HEK293 (cell line): ENCODE data around the gene SMIM5.

Source experiments
- ELK4 ChIP-seq: IDR thresholded peaks from 2 replicates; pipeline ENCODE4 v1.6.1; 2011; ENCODE audit warnings: mild to moderate bottlenecking, low read depth, low read length, borderline replicate concordance
- GFI1B ChIP-seq: fragments of 450-650 bp; formaldehyde crosslinking; IDR thresholded peaks from 2 replicates; pipeline ENCODE4 v1.5.1; 2016; ENCODE audit warnings: missing biosample characterization, missing genetic modification characterization
- KLF8 ChIP-seq: fragments of 450-650 bp; formaldehyde crosslinking; IDR thresholded peaks from 2 replicates; pipeline ENCODE4 v1.5.1; 2016; ENCODE audit warnings: missing biosample characterization, missing genetic modification characterization
- KLF9 ChIP-seq: fragments of 450-650 bp; formaldehyde crosslinking; IDR thresholded peaks from 2 replicates; pipeline ENCODE4 v1.5.1; 2016; ENCODE audit warnings: missing biosample characterization, missing genetic modification characterization, low read depth
- OSR2 ChIP-seq: fragments of 450-650 bp; formaldehyde crosslinking; IDR thresholded peaks from 2 replicates; pipeline ENCODE4 v1.5.1; 2016; ENCODE audit warnings: missing biosample characterization, missing genetic modification characterization
- RBAK ChIP-seq: fragments of 450-650 bp; formaldehyde crosslinking; IDR thresholded peaks from 2 replicates; pipeline ENCODE4 v1.5.1; 2016; ENCODE audit warnings: missing biosample characterization, missing genetic modification characterization
- YY1 ChIP-seq: fragments of 450-650 bp; formaldehyde crosslinking; IDR thresholded peaks from 2 replicates; pipeline ENCODE4 v1.5.1; 2018; ENCODE audit warnings: missing biosample characterization, missing genetic modification characterization
- ZBTB20 ChIP-seq: fragments of 450-650 bp; formaldehyde crosslinking; IDR thresholded peaks from 2 replicates; pipeline ENCODE4 v1.5.1; 2016; ENCODE audit warnings: missing biosample characterization, missing genetic modification characterization
- ZBTB6 ChIP-seq: fragments of 450-650 bp; formaldehyde crosslinking; IDR thresholded peaks from 2 replicates; pipeline ENCODE4 v1.5.1; 2017; ENCODE audit warnings: missing biosample characterization, missing genetic modification characterization
- ZEB2 ChIP-seq: fragments of 450-650 bp; formaldehyde crosslinking; IDR thresholded peaks from 2 replicates; pipeline ENCODE4 v1.5.1; 2016; ENCODE audit warnings: missing biosample characterization, missing genetic modification characterization
- ZFP41 ChIP-seq: fragments of 450-650 bp; formaldehyde crosslinking; IDR thresholded peaks from 2 replicates; pipeline ENCODE4 v1.5.1; 2016; ENCODE audit warnings: missing biosample characterization, missing genetic modification characterization, borderline replicate concordance
- ZNF112 ChIP-seq: fragments of 450-650 bp; formaldehyde crosslinking; IDR thresholded peaks from 2 replicates; pipeline ENCODE4 v1.5.0; 2017; ENCODE audit warnings: missing biosample characterization, missing genetic modification characterization
- ZNF138 ChIP-seq: fragments of 450-650 bp; formaldehyde crosslinking; IDR thresholded peaks from 2 replicates; pipeline ENCODE4 v1.5.1; 2016; ENCODE audit warnings: missing biosample characterization, missing genetic modification characterization, borderline replicate concordance
- ZNF175 ChIP-seq: fragments of 450-650 bp; formaldehyde crosslinking; IDR thresholded peaks from 2 replicates; pipeline ENCODE4 v1.5.1; 2016; ENCODE audit warnings: missing biosample characterization, missing genetic modification characterization
- ZNF239 ChIP-seq: fragments of 450-650 bp; formaldehyde crosslinking; IDR thresholded peaks from 2 replicates; pipeline ENCODE4 v1.5.1; 2016; ENCODE audit warnings: missing biosample characterization, missing genetic modification characterization
- ZNF394 ChIP-seq: fragments of 450-650 bp; formaldehyde crosslinking; IDR thresholded peaks from 2 replicates; pipeline ENCODE4 v1.5.1; 2016; ENCODE audit warnings: missing biosample characterization, missing genetic modification characterization, mild to moderate bottlenecking, moderate library complexity, borderline replicate concordance
- ZNF416 ChIP-seq: fragments of 450-650 bp; formaldehyde crosslinking; IDR thresholded peaks from 2 replicates; pipeline ENCODE4 v1.5.1; 2016; ENCODE audit warnings: missing biosample characterization, missing genetic modification characterization
- ZNF433 ChIP-seq: fragments of 450-650 bp; formaldehyde crosslinking; IDR thresholded peaks from 2 replicates; pipeline ENCODE4 v1.5.1; 2016; ENCODE audit warnings: missing biosample characterization, missing genetic modification characterization, low read depth
- ZNF48 ChIP-seq: fragments of 450-650 bp; formaldehyde crosslinking; IDR thresholded peaks from 2 replicates; pipeline ENCODE4 v1.5.1; 2016; ENCODE audit warnings: missing biosample characterization, missing genetic modification characterization
- ZNF548 ChIP-seq: fragments of 450-650 bp; formaldehyde crosslinking; IDR thresholded peaks from 2 replicates; pipeline ENCODE4 v1.5.1; 2016; ENCODE audit warnings: missing biosample characterization, missing genetic modification characterization
- ZNF677 ChIP-seq: fragments of 450-650 bp; IDR thresholded peaks from 2 replicates; pipeline ENCODE4 v1.5.0; 2018; ENCODE audit warnings: missing biosample characterization, mild to moderate bottlenecking, missing genetic modification characterization, moderate library complexity
- ZNF704 ChIP-seq: fragments of 450-650 bp; formaldehyde crosslinking; IDR thresholded peaks from 2 replicates; pipeline ENCODE4 v1.5.1; 2016; ENCODE audit warnings: missing biosample characterization, missing genetic modification characterization
- ZNF76 ChIP-seq: fragments of 450-650 bp; formaldehyde crosslinking; IDR thresholded peaks from 2 replicates; pipeline ENCODE4; 2016; ENCODE audit warnings: low read depth, missing biosample characterization, missing genetic modification characterization, borderline replicate concordance
- ZNF777 ChIP-seq: fragments of 450-650 bp; formaldehyde crosslinking; IDR thresholded peaks from 2 replicates; pipeline ENCODE4 v1.5.1; 2017; ENCODE audit warnings: missing biosample characterization, missing genetic modification characterization, borderline replicate concordance
- ZNF830 ChIP-seq: fragments of 450-650 bp; IDR thresholded peaks from 2 replicates; pipeline ENCODE4 v1.5.0; 2018; ENCODE audit warnings: missing biosample characterization, missing genetic modification characterization, low read depth, mild to moderate bottlenecking, moderate library complexity
- ZSCAN23 ChIP-seq: fragments of 450-650 bp; formaldehyde crosslinking; IDR thresholded peaks from 2 replicates; pipeline ENCODE4 v1.5.1; 2016; ENCODE audit warnings: missing biosample characterization, missing genetic modification characterization
- ZXDB ChIP-seq: fragments of 450-650 bp; formaldehyde crosslinking; IDR thresholded peaks from 2 replicates; pipeline ENCODE4 v1.5.1; 2016; ENCODE audit warnings: missing biosample characterization, missing genetic modification characterization
- TF ChIP-seq, protein P1 (sequence below): fragments of 450-650 bp; formaldehyde crosslinking; IDR thresholded peaks from 2 replicates; pipeline ENCODE4 v1.5.1; 2017; ENCODE audit warnings: missing biosample characterization, missing genetic modification characterization
- TF ChIP-seq, protein P2 (sequence below): fragments of 450-650 bp; formaldehyde crosslinking; IDR thresholded peaks from 2 replicates; pipeline ENCODE4 v1.5.1; 2016; ENCODE audit warnings: missing biosample characterization, missing genetic modification characterization, low read depth
- TF ChIP-seq, protein P3 (sequence below): fragments of 450-650 bp; formaldehyde crosslinking; optimal IDR thresholded peaks from 2 replicates; pipeline ENCODE3; 2016; ENCODE audit warnings: missing biosample characterization, mild to moderate bottlenecking, missing genetic modification characterization

SMIM5 gene

DNA sequence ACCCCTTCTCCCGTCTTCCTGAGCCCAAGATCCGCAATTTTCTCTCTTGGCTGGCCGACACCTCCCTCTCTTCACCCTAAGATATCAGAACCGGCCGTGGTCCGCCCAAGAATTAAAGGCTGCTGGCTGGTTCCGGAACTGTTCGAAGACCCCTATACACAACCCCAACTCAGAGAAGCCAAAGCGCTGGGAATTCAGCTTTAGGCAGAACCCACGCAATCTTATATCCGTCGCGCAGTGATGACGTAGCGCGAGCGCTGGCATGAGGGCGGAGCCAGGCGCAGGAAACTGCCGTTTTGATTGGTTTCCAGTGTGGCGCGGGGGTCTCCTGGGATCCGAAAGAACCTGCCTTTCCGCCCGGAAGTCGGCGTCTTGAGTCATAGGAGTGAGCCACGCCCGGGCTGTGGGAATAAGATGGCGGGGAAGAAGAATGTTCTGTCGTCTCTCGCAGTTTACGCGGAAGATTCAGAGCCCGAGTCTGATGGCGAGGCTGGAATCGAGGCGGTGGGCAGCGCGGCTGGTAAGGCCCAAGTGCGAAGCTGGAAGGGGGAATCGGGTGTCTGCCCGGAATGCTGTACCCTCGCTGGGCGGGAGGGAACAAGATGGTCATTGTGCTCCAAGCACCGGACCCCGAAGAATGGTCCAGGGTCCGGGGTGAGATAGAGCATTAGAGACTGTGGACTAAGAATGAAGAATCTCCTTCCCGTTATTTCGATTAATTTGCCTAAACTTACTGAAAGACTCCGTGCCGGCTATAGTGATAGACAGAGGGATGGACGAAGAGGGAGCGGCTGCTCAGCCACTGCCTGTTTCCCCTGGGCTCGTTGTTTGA lies 33.9 kb downstream of the SMIM5 start, which contains the start of the genes RECQL5 and SAP30BP (continued):
- TF ChIP-seq ZEB2 (peak; percentile 14; the same call in 1 of the 2 replicates), ZNF830 (tag by site-specific recombination) (no peak), ZNF704 (no peak), ZNF677 (tag by site-specific recombination) (no peak), ZNF416 (tag by site-specific recombination) (no peak), ELK4 (peak; percentile 91), GFI1B (tag by site-specific recombination) (no peak), ZNF777 (no peak), ZNF433 (tag by site-specific recombination) (no peak), ZNF548 (tag by site-specific recombination) (no peak), ZNF239 (tag by site-specific recombination) (no peak), ZNF394 (tag by site-specific recombination) (no peak), ZNF175 (tag by site-specific recombination) (no peak), ZBTB6 (tag by site-specific recombination) (no peak), ZNF138 (tag by site-specific recombination) (no peak), OSR2 (tag by site-specific recombination) (no peak), KLF8 (tag by site-specific recombination) (peak; percentile 86; the same call in 1 of the 2 replicates), YY1 (tag by site-specific recombination) (peak; percentile 87), RBAK (tag by site-specific recombination) (no peak), ZFP41 (tag by site-specific recombination) (no peak), ZNF48 (no peak), KLF9 (tag by site-specific recombination) (peak; percentile 61), ZNF76 (tag by site-specific recombination) (peak; percentile 77; the same call in 1 of the 2 replicates), ZNF112 (tag by site-specific recombination) (no peak), ZBTB20 (tag by site-specific recombination) (peak; percentile 85), ZSCAN23 (tag by site-specific recombination) (no peak), ZXDB (peak; percentile 83)
- TF ChIP-seq, protein P1, sequence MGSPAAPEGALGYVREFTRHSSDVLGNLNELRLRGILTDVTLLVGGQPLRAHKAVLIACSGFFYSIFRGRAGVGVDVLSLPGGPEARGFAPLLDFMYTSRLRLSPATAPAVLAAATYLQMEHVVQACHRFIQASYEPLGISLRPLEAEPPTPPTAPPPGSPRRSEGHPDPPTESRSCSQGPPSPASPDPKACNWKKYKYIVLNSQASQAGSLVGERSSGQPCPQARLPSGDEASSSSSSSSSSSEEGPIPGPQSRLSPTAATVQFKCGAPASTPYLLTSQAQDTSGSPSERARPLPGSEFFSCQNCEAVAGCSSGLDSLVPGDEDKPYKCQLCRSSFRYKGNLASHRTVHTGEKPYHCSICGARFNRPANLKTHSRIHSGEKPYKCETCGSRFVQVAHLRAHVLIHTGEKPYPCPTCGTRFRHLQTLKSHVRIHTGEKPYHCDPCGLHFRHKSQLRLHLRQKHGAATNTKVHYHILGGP (tag by site-specific recombination): no peak
- TF ChIP-seq, protein P2, sequence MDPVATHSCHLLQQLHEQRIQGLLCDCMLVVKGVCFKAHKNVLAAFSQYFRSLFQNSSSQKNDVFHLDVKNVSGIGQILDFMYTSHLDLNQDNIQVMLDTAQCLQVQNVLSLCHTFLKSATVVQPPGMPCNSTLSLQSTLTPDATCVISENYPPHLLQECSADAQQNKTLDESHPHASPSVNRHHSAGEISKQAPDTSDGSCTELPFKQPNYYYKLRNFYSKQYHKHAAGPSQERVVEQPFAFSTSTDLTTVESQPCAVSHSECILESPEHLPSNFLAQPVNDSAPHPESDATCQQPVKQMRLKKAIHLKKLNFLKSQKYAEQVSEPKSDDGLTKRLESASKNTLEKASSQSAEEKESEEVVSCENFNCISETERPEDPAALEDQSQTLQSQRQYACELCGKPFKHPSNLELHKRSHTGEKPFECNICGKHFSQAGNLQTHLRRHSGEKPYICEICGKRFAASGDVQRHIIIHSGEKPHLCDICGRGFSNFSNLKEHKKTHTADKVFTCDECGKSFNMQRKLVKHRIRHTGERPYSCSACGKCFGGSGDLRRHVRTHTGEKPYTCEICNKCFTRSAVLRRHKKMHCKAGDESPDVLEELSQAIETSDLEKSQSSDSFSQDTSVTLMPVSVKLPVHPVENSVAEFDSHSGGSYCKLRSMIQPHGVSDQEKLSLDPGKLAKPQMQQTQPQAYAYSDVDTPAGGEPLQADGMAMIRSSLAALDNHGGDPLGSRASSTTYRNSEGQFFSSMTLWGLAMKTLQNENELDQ (tag by site-specific recombination): no peak
- TF ChIP-seq, protein P3, sequence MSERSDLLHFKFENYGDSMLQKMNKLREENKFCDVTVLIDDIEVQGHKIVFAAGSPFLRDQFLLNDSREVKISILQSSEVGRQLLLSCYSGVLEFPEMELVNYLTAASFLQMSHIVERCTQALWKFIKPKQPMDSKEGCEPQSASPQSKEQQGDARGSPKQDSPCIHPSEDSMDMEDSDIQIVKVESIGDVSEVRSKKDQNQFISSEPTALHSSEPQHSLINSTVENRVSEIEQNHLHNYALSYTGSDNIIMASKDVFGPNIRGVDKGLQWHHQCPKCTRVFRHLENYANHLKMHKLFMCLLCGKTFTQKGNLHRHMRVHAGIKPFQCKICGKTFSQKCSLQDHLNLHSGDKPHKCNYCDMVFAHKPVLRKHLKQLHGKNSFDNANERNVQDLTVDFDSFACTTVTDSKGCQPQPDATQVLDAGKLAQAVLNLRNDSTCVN (tag by site-specific recombination): peak; percentile 3
